HG03066 (cell line): ENCODE data around the gene PCDHB2.
"Not testable (repeated sequence)": the region's sequence is repeated elsewhere in the genome, so short reads cannot be mapped to it uniquely, and the experiment has no call there.

Experiments
- ATAC-seq: cut with Tn5 transposase; IDR thresholded peaks from one replicate; pipeline ENCODE4 v1.9.1; 2021; ENCODE audit warnings: low read depth; ENCODE audit not compliant: unreplicated experiment

PCDHB2 gene

GRCh38 chr5:141094481-141095262 lies at the start of gene PCDHB2:
TSS of gene PCDHB2 (plus strand) at chr5:141094615. CDS start at chr5:141094791, 176 bp downstream.
- no peak for ATAC-seq

- ATAC-seq, result no peak
Measured at GRCh38 chr5:141050622-141051520, 43.5 kb upstream of the PCDHB2 start, which contains the start of gene PCDHB1. TSS of gene PCDHB1 (plus strand) at chr5:141051374. CDS start at chr5:141051471, 97 bp downstream.

GRCh38 chr5:141051521-141051866 lies 42.9 kb upstream of the PCDHB2 start:
- ATAC-seq, result no peak

- no peak for ATAC-seq
Measured at GRCh38 chr5:141077826-141078225, 16.6 kb upstream of the PCDHB2 start.

GRCh38 chr5:141082228-141082627 lies 12.2 kb upstream of the PCDHB2 start:
- no peak for ATAC-seq

GRCh38 chr5:141084487-141084989 lies 9.9 kb upstream of the PCDHB2 start:
- no peak for ATAC-seq

- ATAC-seq, result no peak
Measured at GRCh38 chr5:141095263-141095641, 837 bp downstream of the PCDHB2 start.

- not testable (repeated sequence) for ATAC-seq
Measured at GRCh38 chr5:141096181-141096580, 1.8 kb downstream of the PCDHB2 start.

- not testable (repeated sequence) for ATAC-seq
Measured at GRCh38 chr5:141096586-141096985, 2.2 kb downstream of the PCDHB2 start.

GRCh38 chr5:141100243-141100805 lies 5.9 kb downstream of the PCDHB2 start, which contains the start of gene PCDHB3:
TSS of gene PCDHB3 (plus strand) at chr5:141100473. CDS start at chr5:141100650, 177 bp downstream.
- no peak for ATAC-seq

- ATAC-seq, result no peak
Measured at GRCh38 chr5:141101059-141101458, 6.6 kb downstream of the PCDHB2 start.

- ATAC-seq, result not testable (repeated sequence)
Measured at GRCh38 chr5:141102070-141102469, 7.7 kb downstream of the PCDHB2 start.

- not testable (repeated sequence) for ATAC-seq
Measured at GRCh38 chr5:141102471-141102870, 8.1 kb downstream of the PCDHB2 start.

GRCh38 chr5:141105350-141105749 lies 10.9 kb downstream of the PCDHB2 start:
- ATAC-seq, result no peak

- ATAC-seq, result no peak
Measured at GRCh38 chr5:141119250-141119649, 24.8 kb downstream of the PCDHB2 start.

GRCh38 chr5:141121563-141121962 lies 27.1 kb downstream of the PCDHB2 start, which contains the start of gene PCDHB4:
TSS of gene PCDHB4 (plus strand) at chr5:141121818. CDS start at chr5:141121999, 181 bp downstream.
- no peak for ATAC-seq

GRCh38 chr5:141121985-141122384 lies 27.6 kb downstream of the PCDHB2 start:
- no peak for ATAC-seq

- not testable (repeated sequence) for ATAC-seq
Measured at GRCh38 chr5:141123396-141124135, 29.2 kb downstream of the PCDHB2 start.

GRCh38 chr5:141127305-141127704 lies 32.9 kb downstream of the PCDHB2 start:
- no peak for ATAC-seq
